ENCODE results near the gene KSR1. TPM values are rescaled to one million over a fixed set of nuclear protein-coding genes. Genes with fewer than 3 reads are reported as not detected.

Gene KSR1
- total and polyA plus RNA-seq, 2 of the 4 experiments (the other 2 are of a cell fraction) = 12.5 to 21.9 TPM

DNA sequence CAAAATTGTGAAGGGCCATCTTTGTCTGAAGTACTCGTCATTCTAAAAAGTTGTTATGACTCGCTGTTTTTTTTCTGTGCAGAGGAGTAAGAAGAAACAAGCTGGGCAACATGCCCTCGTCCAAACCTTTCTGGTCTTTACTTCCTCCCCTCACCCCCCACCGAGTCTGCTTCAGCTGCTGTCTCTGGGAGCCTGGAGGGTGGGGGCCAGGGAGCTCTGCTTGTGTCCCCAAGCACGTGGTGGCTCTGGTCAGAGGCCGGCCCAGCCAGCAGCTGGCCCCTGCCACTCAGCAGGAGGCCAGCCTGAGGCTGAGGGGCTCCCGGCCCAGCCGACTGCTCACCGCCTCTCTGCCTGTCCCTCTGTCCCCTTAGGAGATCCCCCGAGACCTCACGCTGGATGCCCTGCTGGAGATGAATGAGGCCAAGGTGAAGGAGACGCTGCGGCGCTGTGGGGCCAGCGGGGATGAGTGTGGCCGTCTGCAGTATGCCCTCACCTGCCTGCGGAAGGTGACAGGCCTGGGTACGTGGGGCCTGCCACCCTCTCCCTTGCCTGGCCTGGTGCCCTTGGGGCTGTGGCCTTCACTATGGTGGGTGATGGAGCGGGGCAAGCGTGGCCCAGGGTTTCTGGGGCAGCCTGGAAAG lies 121.0 kb downstream of the KSR1 start:
- no peaks in the 10 kb centered on the region; the same call in none of the 2 replicates for H4K20me1 ChIP-seq (ENCODE audit: insufficient read depth, low read length)
- H3K4me2 ChIP-seq (ENCODE audit: low read depth, low read length) = no peak overlapping the region; the same call in 1 of the 2 replicates
- POLR2A ChIA-PET (ENCODE audit: unreplicated experiment) = no interaction called here
- H3K4me3 ChIP-seq (ENCODE audit: insufficient read depth, low read depth, low read length) = no peak overlapping the region
- TF ChIP-seq RFX5 (IDR thresholded peaks at IDR 0.05; ENCODE audit: low read depth, low read length) (no peak), MXI1 (IDR thresholded peaks at IDR 0.05; ENCODE audit: borderline replicate concordance, low read depth, low read length) (peak; percentile 15; the same call in 1 of the 2 replicates), MAZ (IDR thresholded peaks at IDR 0.05; ENCODE audit: borderline replicate concordance, low read depth, low read length) (peak; percentile 94), NFE2L2 (IDR thresholded peaks at IDR 0.05; ENCODE audit: low read depth, low read length) (0 out of 2 replicates have a peak, but pooled peaks have one; percentile 15)
- TF ChIP-seq, protein P1, sequence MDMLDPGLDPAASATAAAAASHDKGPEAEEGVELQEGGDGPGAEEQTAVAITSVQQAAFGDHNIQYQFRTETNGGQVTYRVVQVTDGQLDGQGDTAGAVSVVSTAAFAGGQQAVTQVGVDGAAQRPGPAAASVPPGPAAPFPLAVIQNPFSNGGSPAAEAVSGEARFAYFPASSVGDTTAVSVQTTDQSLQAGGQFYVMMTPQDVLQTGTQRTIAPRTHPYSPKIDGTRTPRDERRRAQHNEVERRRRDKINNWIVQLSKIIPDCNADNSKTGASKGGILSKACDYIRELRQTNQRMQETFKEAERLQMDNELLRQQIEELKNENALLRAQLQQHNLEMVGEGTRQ (IDR thresholded peaks at IDR 0.05; ENCODE audit: low read depth, low read length) = peak; percentile 31; the same call in 1 of the 2 replicates
- peak overlapping the region; percentile 99 for H3K56ac ChIP-seq (ENCODE audit: extremely low read depth, insufficient read depth, low read length)
- peak overlapping the region; percentile 99 for H3K4ac ChIP-seq (ENCODE audit: low read depth, low read length)
- H3K27me3 ChIP-seq (ENCODE audit: control insufficient read depth, insufficient read depth, low read length) = no peaks in the 10 kb centered on the region
- peak overlapping the region; percentile 100 for H2BK5ac ChIP-seq (ENCODE audit: low read depth, low read length, poor library complexity, severe bottlenecking)
- H4K91ac ChIP-seq (ENCODE audit: insufficient read depth, low read depth, low read length) = peak overlapping the region; percentile 98
- H2AK9ac ChIP-seq (replicated peaks; ENCODE audit: low read depth, low read length, poor library complexity) = peak overlapping the region; percentile 88
- peak overlapping the region; percentile 100 for H3K27ac ChIP-seq (ENCODE audit: insufficient read depth, low read length)
- H4K5ac ChIP-seq (ENCODE audit: low read depth, low read length) = peak overlapping the region; percentile 97
- peak; percentile 50 for ATAC-seq (ENCODE audit: low read depth)
- in situ Hi-C loops (cut with MboI; ENCODE audit: low sequenced_read_pairs) (loop anchor here (10.0 kb wide), 1 partner anchor 58 kb away; the partner anchor contains the start of gene LGALS9), intact Hi-C loops (cut with micrococcal nuclease) (loop anchor here (5.0 kb wide), 1 partner anchor 120 kb away; the partner anchor contains the start of gene KSR1), dilution Hi-C loops (cut with HindIII; ENCODE audit: low sequenced_read_pairs, unreplicated experiment) (no loop called here)
- H3K9ac ChIP-seq (ENCODE audit: low read depth, low read length) = peak overlapping the region; percentile 75
- CTCF ChIA-PET = interaction anchor here (0.7 to 2.8 kb wide), 5 partner anchors 9 to 228 kb away, joined by 3 to 10 read pairs (median 3); no protein-coding TSS in a partner anchor
- BruUV-seq (replicated peaks) = no TSS peak
- 41% methylated on average over 4 of the region's 20 CpGs; no CpG with 5 or more reads in 1 of the 2 experiments for WGBS, 2 experiments (ENCODE audit: extremely low coverage in 2 of 2, insufficient read length in 1 of 2)
- H2BK20ac ChIP-seq (ENCODE audit: low read depth, low read length) = peak overlapping the region; percentile 99
- DNase-seq = peak; percentile 82
- peaks cover 59% of the 10 kb centered on the region for H3K4me1 ChIP-seq (ENCODE audit: control insufficient read depth, insufficient read depth, low read length)
- H3K14ac ChIP-seq (replicated peaks; ENCODE audit: low read depth, low read length) = peak overlapping the region; percentile 97
- no peaks in the 10 kb centered on the region for H3K9me3 ChIP-seq (ENCODE audit: control insufficient read depth, insufficient read depth, low read length)
- H2BK15ac ChIP-seq (ENCODE audit: low read depth, low read length) = peak overlapping the region; percentile 87; the same call in 2 of the 3 replicates
- H2AFZ ChIP-seq (replicated peaks; ENCODE audit: low read length, poor library complexity) = peak overlapping the region; percentile 69
- H3K36me3 ChIP-seq (ENCODE audit: control insufficient read depth, insufficient read depth, low read length) = peaks cover 16% of the 10 kb centered on the region; the same call in 1 of the 2 replicates
- peaks cover 42 to 84% of the 10 kb centered on the region in 2 experiments for H3K79me1 ChIP-seq (ENCODE audit: low read depth in 1 of 2, low read length in 2 of 2)
- peak overlapping the region; percentile 91 to 99 for H4K8ac ChIP-seq (ENCODE audit: low read depth in 2 of 2, low read length in 2 of 2)
- peaks cover 45% of the 10 kb centered on the region for H3K9me1 ChIP-seq (ENCODE audit: insufficient read depth, low read length)
- peak overlapping the region; percentile 32 for H3K23ac ChIP-seq (ENCODE audit: low read depth, low read length)
- peak overlapping the region; percentile 97 for H3K18ac ChIP-seq (ENCODE audit: low read depth, low read length)
- H2BK120ac ChIP-seq (ENCODE audit: low read depth, low read length) = peak overlapping the region; percentile 100
- peak overlapping the region; percentile 100 for H2AK5ac ChIP-seq (ENCODE audit: low read depth, low read length)
